GM12892 (cell line): ENCODE results near the gene ORAI3.

ENCODE experiments used
- POLR2A ChIP-seq: IDR thresholded peaks from 2 replicates; pipeline ENCODE4 v1.6.1; 2011; ENCODE audit warnings: low read depth, low read length, control low read depth
- TAF1 ChIP-seq: IDR thresholded peaks from 2 replicates; pipeline ENCODE4 v1.6.1; 2011; ENCODE audit warnings: low read depth, mild to moderate bottlenecking, control low read depth, low read length, borderline replicate concordance

- TF ChIP-seq TAF1 (no peak), POLR2A (no peak)
Measured at GRCh38 chr16:30944352-30944751, 4.5 kb upstream of the ORAI3 start.
